DMS 273 treated with DMSO at 0.1 percent for 48 hours (cell line): ENCODE results near the gene FAM217A.

Experiments used
- DNase-seq: peaks from one replicate; lab custom pipeline; 2025; lab: John Stamatoyannopoulos, UW

The FAM217A gene

GRCh38 chr6:4085332-4085700 is 6.4 kb upstream of the FAM217A start:
- DNase-seq = no peak

- no peak for DNase-seq
Observed at GRCh38 chr6:4084444-4085331, 5.8 kb upstream of the FAM217A start.

GRCh38 chr6:4074478-4075235 is 4.3 kb downstream of the FAM217A start:
- DNase-seq = no peak

GRCh38 chr6:4071330-4071729 is 7.6 kb downstream of the FAM217A start:
- no peak for DNase-seq

GRCh38 chr6:4069199-4069598 is 9.7 kb downstream of the FAM217A start:
- no peak for DNase-seq

- DNase-seq = no peak
Observed at GRCh38 chr6:4067673-4068072, 11.3 kb downstream of the FAM217A start.

GRCh38 chr6:4066029-4066755 is 12.7 kb downstream of the FAM217A start:
- DNase-seq = peak; percentile 4

- DNase-seq = no peak
Observed at GRCh38 chr6:4059115-4059777, 19.7 kb downstream of the FAM217A start.

- no peak for DNase-seq
Observed at GRCh38 chr6:4057036-4057435, 21.9 kb downstream of the FAM217A start.

GRCh38 chr6:4055420-4056041 is 23.4 kb downstream of the FAM217A start:
- DNase-seq = no peak

GRCh38 chr6:4049246-4049645 is 29.7 kb downstream of the FAM217A start:
- DNase-seq = no peak

- no peak for DNase-seq
Observed at GRCh38 chr6:4041480-4041879, 37.5 kb downstream of the FAM217A start.

- no peak for DNase-seq
Observed at GRCh38 chr6:4039348-4039747, 39.6 kb downstream of the FAM217A start.

- DNase-seq = no peak
Observed at GRCh38 chr6:4036581-4036980, 42.4 kb downstream of the FAM217A start.

- no peak for DNase-seq
Observed at GRCh38 chr6:4032475-4032874, 46.5 kb downstream of the FAM217A start.

- no peak for DNase-seq
Observed at GRCh38 chr6:4031442-4031841, 47.5 kb downstream of the FAM217A start.

GRCh38 chr6:4030669-4031068 is 48.3 kb downstream of the FAM217A start:
- no peak for DNase-seq

GRCh38 chr6:4029687-4030086 is 49.2 kb downstream of the FAM217A start:
- DNase-seq = no peak

- no peak for DNase-seq
Observed at GRCh38 chr6:4028051-4028450, 50.9 kb downstream of the FAM217A start.

- no peak for DNase-seq
Observed at GRCh38 chr6:4025681-4026080, 53.3 kb downstream of the FAM217A start.

- no peak for DNase-seq
Observed at GRCh38 chr6:4023240-4023639, 55.7 kb downstream of the FAM217A start.
